ENCODE results near the gene LSP1. TPM values are rescaled to one million over a fixed set of nuclear protein-coding genes. Genes with fewer than 3 reads are reported as not detected.

Gene LSP1
- total and polyA plus RNA-seq, 4 donors, result 5.0 to 7.7 (median 5.7) TPM

GRCh38 chr11:1840780-1841480 is 12.0 kb upstream of the LSP1 start:
- no peaks in the 10 kb centered on the region for H3K27me3 ChIP-seq (ENCODE audit: control insufficient read depth in 4 of 4, insufficient read depth in 4 of 4, low read length in 3 of 4)
- no peak overlapping the region for H3K27ac ChIP-seq (ENCODE audit: low read depth in 1 of 2, low read length in 2 of 2)

More at GRCh38 chr11:1840780-1841480, 12.0 kb upstream of the LSP1 start:
- Histone ChIP-seq H3K4me1 (ENCODE audit: control insufficient read depth in 4 of 4, insufficient read depth in 4 of 4, low read length in 3 of 4) (peaks cover 0 to 6% (median 3%) of the 10 kb centered on the region in 4 donors), H3K4me3 (ENCODE audit: low read depth in 1 of 3, low read length in 3 of 3) (no peak overlapping the region), H3K36me3 (ENCODE audit: control insufficient read depth in 4 of 4, insufficient read depth in 3 of 4, low read depth in 1 of 4, low read length in 3 of 4) (no peaks in the 10 kb centered on the region), H3K9me3 (ENCODE audit: control insufficient read depth in 4 of 4, low read length in 3 of 4) (no peaks in the 10 kb centered on the region), H3K9ac (ENCODE audit: low read depth in 1 of 2, low read length in 2 of 2) (no peak overlapping the region)
- WGBS, result 87% methylated on average over 37 of the region's 37 CpGs
- no peak for DNase-seq (ENCODE audit: low spot score)
- TF ChIP-seq YY1 (IDR thresholded peaks at IDR 0.05), result no peak
- no peak for TF ChIP-seq JUND (IDR thresholded peaks at IDR 0.05)
- no peak for TF ChIP-seq EGR1 (IDR thresholded peaks at IDR 0.05; ENCODE audit: low read depth in 2 of 2)
- TF ChIP-seq RXRA (IDR thresholded peaks at IDR 0.05), result no peak
- no peak for TF ChIP-seq RAD21 (IDR thresholded peaks at IDR 0.05)
- no peak for TF ChIP-seq NR2F2 (IDR thresholded peaks at IDR 0.05)
- TF ChIP-seq FOXA1 (IDR thresholded peaks at IDR 0.05), result no peak
- no peak for TF ChIP-seq REST (IDR thresholded peaks at IDR 0.05)
- no peak for TF ChIP-seq FOXA2 (IDR thresholded peaks at IDR 0.05)
- TF ChIP-seq SP1 (IDR thresholded peaks at IDR 0.05), result no peak
- no peak for TF ChIP-seq ZBTB33 (IDR thresholded peaks at IDR 0.05)
- TF ChIP-seq CTCF (IDR thresholded peaks at IDR 0.05; ENCODE audit: low read depth, low read length, missing input control), result no peak
- TF ChIP-seq HNF4A (conservative IDR thresholded peaks at IDR 0.05), result no peak
- TF ChIP-seq ATF3 (IDR thresholded peaks at IDR 0.05), result no peak
- TF ChIP-seq TAF1 (conservative IDR thresholded peaks at IDR 0.05), result no peak
- no peak for TF ChIP-seq GABPA (IDR thresholded peaks at IDR 0.05 in 1 of 2, conservative IDR thresholded peaks at IDR 0.05 in 1 of 2)

Data from liver (tissue), 9 donors.